Stimulated activated CD8-positive, alpha-beta memory T cell treated with anti-CD3 and anti-CD28 coated beads, Interleukin-2, amount 100 ng/mL, for 1 hour (primary cell): ENCODE results near the gene NFU1.
A peak's percentile ranks its signal among the peaks of the same experiment; 100 is the strongest.

ENCODE experiments used
- DNase-seq, 2 donors: peaks; one replicate each; pipeline ENCODE4 v3.0.0-alpha.2; 2020; ENCODE audit warnings: low read depth in 2 of 2

NFU1 gene

DNA sequence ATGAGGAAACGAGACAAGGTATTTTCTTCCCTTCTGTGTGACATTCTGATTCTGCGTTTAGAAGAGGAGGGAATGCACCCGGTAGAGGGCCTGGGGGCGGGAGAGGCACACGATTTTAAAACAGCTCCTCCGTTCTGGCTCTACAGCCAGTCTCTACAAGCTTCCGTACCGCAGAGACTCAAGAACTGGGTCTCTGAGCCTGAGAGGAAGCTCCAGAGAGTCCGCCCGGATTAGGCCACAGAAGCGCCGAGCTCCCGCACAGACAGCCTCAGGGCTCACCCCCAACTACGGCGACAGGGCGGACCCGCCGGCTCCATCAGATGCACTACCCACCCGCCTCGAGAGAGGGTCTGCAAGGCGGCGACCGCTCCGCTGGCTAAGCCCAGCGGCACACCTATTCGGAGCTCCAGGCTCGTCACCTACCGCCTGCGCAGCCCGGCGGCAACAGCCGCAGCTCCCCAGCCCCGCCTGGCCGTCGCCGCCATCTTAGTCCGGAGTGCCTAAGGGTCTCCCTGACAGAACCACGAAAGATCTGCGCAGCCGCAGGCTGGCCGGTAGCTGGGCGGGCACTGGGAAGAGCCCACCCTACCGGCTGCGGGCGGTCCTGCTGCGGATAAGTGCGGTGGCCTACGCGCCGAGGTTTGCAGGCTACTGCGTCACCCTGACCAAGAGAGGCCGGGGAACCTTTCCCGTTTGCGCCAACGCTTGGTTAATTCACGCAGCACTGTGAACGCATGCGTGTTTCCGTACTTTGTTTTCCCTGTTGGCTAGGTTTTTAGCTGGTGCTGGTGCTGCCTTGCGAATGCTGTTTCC lies at the start of gene NFU1:
NFU1 (minus strand) TSS at position 498 of the 813 bp plus-strand sequence; CDS start at position 485, 13 bp downstream.
- DNase-seq = peak; percentile 67 to 73

DNA sequence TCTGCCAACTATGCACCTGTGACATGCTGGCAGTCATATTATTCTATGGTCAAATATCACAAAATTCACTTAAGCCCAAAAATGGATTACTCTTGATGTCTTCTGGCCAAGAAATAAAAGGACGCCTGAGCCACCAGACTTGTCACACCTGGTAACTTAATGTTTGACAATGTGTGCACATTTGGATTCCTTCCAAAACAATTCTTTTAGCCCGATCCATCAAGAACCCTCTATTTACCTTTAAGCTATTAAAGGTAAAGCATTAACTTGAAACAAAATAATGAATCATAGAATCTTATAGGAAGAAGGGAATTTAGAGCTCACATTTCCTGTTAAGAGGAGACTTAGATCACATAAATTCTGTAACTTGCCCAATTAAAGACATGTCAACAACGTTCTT lies 46.5 kb upstream of the NFU1 start:
- DNase-seq = no peak

- no peak for DNase-seq
Measured at GRCh38 chr2:69483024-69483423, 45.8 kb upstream of the NFU1 start.

GRCh38 chr2:69482471-69482870 lies 45.2 kb upstream of the NFU1 start:
- no peak for DNase-seq

- no peak for DNase-seq
Measured at GRCh38 chr2:69481421-69481820, 44.2 kb upstream of the NFU1 start.

DNA sequence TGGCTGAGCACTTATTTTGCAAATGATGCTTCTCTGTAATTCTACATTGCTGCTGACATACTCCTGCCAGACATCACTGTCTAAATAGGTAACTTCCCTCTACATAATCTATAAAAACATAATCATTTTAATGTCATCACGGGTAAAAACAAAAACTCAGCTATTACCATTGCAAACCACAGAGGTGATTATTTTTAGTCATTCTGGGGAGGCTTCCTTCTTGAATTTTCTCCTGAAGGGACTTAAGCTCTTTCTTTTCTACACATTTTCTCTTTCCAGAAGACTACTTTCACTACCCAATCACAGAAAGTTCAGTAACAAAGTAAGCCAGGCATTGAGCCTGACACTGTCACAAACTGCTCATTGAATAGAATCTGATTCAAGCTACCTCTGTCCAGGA lies 40.4 kb upstream of the NFU1 start:
- no peak for DNase-seq

- DNase-seq = no peak
Measured at GRCh38 chr2:69474688-69475087, 37.5 kb upstream of the NFU1 start.

DNA sequence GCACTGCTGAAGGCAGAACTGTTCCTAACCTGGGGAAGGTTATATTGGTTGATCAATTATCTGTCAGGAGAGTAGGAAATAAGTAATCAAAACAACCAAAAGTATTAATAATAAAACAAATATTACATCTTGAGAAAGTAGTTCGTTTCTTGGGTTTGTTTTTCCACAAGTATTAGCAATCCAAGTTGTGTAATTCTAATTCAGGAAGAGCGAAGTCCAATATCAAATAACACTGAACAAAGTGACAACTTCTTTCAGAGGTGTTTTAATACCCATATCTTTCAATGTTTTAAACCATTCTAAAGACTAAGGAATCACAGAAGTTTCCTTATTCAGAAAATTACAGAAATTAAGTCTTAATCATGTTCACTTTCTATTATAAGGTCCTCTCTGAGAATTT lies 34.6 kb upstream of the NFU1 start:
- DNase-seq = no peak

DNA sequence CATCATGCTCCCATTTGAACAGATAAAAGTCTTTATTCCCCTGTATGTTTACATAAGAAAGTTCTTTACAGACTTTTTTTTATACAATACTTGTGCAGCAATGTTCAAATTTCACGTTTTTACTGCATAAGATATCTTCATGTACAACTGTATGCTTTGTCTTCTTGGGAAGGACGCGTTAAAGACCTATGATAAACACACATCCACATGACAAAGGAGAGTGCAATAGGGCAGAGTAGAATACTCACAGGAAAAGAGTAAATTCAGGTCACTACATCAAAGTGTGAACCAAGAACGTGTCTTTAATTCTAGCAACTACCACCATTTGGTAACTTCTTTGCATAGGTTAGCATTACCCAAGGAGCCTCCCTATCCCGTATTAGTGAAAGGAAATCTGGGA lies 33.7 kb upstream of the NFU1 start:
- no peak for DNase-seq

DNA sequence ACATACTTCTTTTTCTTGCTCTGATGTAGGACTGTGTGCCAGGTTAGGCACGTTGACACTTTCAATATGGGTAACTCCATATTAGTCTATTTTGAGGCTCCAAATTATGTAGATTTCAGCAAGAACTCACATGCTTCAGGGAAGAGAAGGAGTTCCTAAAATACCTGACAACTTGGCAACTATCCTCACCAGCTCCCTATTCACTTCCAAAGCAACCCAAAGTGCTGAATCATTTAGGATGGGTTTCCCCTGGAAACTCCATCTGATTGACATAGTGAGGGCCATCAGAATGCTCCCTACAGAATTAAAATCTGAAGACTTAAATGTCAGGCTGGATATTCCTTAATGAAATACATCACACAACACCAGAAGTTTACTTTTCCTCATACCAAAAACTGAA lies 32.5 kb upstream of the NFU1 start:
- no peak for DNase-seq

GRCh38 chr2:69469375-69469774 lies 32.1 kb upstream of the NFU1 start:
- DNase-seq = no peak

GRCh38 chr2:69466728-69467127 lies 29.5 kb upstream of the NFU1 start:
- no peak for DNase-seq

DNA sequence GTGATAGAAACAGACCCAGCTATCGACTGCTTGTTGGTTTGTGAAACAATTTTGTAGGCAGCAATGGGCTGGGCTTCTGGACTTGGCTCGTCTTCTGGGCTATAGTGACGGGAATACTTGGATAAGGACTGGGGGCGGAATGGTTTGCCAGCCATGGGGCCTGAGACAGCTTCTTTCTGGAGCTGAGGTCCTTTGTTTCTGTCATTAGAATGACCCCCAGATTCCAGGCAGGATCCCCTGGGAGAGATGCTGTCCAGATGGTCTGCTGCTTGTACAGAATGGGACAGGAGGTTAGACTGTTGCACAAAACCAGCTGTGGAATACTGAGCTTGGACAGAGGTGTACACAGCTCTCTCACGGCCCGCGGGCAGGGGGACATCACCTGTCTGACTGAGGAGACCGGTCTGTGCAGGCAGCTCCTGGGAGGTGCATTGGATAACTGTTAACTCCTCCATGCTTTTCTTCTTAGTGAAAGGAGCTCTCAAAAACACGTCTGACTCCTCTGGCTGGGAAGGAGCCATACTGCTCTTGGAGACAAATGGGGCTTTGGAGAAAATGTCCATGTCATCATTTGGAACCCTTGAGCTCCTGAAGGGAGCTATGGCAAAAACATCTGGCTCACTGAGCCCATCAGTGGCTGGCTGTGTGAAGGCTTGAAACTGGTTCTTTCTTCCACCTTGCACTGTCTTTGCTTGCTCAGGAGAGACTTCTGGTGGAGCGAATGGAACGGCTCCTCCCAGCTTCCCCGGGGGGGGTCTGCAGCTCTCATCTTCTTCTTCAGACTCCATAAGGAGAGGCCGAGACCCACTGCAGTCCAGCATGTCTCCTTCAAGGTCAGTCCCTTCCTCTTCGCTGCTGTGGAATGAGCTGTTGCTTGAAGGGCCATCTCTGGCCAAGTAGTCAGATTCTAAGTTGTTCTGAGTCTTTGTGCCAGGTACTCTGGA lies 28.6 kb upstream of the NFU1 start:
- no peak for DNase-seq

DNA sequence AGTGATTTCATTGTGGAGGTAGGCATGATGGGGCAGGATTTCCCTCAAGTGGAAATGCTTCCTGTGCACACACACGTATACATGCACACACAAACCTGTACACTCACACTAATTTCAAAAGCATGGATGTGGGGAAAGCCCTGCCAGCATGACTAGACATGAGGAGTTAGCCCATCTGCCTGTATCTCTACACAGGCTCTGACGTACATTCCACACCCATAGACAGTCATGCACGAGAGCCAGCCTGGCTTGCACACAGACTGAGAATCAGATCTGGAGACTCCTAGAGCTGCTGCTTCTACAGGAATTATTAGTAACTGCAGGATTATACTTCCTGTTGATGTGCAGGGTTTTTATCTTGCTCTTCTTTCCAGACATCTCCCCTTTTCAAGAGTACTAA lies 27.3 kb upstream of the NFU1 start:
- DNase-seq = no peak

DNA sequence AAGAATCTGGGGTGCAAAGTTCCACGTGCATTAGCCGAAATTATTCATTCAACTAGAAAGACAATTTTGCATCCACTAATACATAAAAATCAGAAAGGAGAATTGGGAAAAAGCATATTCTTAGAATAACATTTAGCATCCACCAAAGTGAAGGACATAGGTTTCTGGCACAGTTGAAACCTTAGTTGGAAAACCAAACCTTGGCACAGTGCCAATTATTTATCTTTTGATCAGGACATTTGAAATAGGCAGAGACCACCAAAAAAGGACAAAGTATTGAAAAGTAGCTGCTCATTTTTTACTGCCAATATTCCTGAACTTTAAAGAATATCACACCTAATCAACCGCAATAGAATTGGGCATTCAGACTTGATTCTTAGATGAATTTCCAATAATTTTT lies 25.5 kb upstream of the NFU1 start:
- DNase-seq = no peak

- DNase-seq = no peak
Measured at GRCh38 chr2:69461404-69461803, 24.2 kb upstream of the NFU1 start.

- DNase-seq = no peak
Measured at GRCh38 chr2:69459936-69460335, 22.7 kb upstream of the NFU1 start.

DNA sequence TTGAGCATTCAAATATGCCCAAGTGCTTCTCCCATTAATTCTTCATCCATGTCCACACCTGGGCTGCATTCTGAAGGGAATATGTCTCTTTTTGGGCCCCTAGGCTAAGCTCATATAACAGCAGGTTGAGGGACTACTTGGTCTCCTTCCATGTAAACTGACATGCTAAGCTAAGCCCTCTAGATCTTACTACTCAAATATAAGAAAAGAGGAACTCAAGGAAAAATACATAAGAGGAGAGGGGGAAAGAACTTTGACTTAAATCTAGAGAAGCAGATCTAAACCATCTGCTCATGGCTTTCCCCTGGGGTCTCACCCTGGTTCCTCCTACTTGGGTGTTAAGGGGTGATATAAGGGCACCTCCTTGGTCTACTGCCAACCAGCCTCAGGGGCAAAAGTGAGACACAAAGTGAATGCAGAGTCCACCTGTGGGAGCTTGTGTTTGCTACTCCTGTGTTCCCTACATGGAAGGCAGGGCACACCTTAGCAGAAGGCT lies 19.8 kb upstream of the NFU1 start:
- no peak for DNase-seq

DNA sequence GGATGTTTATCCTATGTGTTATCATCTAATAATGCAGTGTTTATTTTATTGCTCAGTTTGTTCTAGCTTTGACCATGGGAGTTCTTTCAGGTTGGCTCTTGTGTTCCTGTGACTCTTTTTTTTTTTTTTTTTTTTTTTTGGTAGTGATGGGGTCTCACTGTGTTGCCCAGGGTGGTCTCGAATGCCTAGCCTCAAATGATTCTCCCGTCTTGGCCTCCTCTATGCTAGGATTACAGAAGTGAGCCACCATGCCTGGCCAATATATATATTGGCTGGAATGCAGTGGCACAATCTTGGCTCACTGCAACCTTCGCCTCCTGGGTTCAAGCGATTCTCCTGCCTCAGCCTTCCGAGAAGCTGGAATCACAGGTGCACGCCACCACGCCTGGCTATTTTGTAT lies 18.9 kb upstream of the NFU1 start:
- no peak for DNase-seq

GRCh38 chr2:69454976-69455375 lies 17.7 kb upstream of the NFU1 start:
- no peak for DNase-seq

- DNase-seq = no peak
Measured at GRCh38 chr2:69453475-69454129, 16.4 kb upstream of the NFU1 start.

- no peak for DNase-seq
Measured at GRCh38 chr2:69452687-69453086, 15.5 kb upstream of the NFU1 start.
